GM12801 (cell line): ENCODE measurements around the gene SHE.

Experiments
- CTCF ChIP-seq: IDR thresholded peaks from one replicate; pipeline ENCODE4 v1.5.1; 2011; ENCODE audit warnings: control low read depth; ENCODE audit not compliant: insufficient read length; ENCODE audit errors: extremely low read depth

Gene SHE

GRCh38 chr1:154546264-154547063 is 44.3 kb upstream of the SHE start:
- TF ChIP-seq CTCF = no peak

GRCh38 chr1:154541231-154541630 is 39.0 kb upstream of the SHE start:
- TF ChIP-seq CTCF = no peak

DNA sequence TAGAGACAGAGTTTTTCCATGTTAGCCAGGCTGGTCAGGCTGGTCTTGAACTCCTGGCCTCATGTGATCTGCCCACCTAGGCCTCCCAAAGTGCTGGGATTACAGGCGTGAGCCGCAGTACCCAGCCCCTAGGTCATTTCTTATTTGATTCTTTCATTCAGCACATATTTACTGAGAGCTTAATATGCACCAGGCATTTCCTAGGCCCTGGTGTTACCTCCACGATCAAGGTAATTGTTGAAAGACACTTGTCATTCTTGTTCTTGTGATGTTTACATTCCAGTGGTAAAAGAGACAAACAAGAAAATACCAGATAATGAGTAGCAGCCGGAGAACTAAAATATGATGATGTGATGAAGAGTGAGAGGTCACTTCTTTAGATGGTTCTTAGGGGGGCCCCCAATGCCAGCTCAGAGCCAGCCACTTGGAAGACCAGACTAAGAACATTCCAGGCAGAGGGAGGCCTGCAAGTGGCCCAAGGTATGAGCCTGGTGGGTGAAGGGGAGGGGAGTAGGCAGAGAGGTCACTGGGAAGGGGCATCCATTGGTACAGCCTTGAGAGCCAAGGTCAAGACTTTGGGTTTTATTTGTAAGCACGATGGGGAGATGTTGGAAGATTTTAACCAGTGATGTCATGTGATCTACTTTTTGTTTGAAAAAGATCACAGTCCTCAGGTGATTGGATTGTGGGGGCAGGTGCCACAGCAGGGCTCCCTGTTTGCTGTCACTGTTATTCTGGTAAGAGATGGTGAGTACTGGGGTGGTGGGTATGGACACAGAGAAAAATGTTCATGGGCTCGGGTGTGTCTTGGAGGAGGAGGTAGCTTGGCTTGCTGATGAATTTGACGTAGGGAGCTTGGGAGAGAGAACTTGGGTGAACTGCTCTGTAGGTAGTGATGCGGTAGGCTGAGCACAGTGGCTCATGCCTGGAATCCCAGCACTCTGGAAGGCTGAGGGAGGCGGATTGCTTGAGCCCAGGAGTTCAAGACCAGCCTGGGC is 37.6 kb upstream of the SHE start:
- no peak for TF ChIP-seq CTCF

DNA sequence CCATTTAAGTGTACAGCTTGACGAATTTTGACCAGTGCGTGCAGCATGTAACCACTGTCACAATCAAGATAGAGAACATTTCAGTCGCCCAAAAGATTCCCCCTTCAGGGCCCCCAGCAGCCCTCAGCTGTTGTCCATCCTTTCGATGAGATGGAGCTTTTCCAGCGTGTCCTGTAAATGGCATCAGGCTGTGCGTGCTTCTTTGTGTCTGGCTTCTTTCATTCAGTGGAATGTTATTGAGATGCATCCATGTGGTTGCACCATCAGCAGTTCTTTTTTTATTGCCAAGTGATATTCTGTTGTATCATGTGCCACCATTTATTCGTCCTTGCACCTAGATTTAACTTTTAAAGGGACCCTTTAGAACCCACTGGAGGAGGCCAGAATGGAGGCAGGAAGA is 34.4 kb upstream of the SHE start:
- no peak for TF ChIP-seq CTCF

DNA sequence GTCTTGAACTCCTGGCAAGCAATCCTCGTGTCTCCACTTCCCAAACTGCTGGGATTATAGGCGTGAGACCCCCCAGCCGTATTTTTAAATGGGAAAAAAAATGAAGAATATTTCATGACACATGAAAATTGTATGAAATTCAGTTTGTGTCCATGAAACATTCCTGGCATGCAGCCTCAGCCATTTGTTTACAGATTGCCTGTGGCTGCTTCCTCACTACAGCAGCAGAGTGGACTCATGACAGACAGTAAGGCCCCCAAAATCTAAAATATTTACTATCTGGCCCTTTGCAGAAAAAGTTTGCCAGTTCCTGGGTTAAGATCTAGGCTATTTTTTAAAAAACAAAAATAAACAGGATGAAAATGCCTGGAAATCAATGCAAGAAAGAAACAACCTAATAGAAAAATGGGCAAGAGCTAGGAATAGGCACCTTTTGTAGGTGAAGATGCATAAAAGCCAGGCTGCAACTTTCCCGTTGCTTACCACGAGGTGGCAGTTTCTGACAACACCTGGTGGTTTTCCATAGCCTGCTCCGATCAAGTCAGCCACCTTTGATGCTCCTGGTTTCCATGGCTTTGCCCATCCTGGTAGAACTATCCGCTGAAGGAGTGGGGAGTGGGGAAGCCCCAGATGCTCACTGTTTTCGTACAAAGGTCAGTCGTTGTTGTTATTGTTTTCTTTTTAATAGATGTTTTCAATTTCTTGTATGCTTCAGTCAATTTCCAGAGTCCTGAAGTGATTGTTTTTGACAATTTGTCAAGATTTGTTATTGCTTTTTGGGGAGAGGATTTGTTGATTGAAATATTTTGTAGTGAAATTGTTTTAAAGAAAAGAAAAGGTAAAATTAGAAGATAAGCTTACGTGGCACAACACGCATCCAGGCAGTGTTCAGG is 32.0 kb upstream of the SHE start:
- no peak for TF ChIP-seq CTCF

DNA sequence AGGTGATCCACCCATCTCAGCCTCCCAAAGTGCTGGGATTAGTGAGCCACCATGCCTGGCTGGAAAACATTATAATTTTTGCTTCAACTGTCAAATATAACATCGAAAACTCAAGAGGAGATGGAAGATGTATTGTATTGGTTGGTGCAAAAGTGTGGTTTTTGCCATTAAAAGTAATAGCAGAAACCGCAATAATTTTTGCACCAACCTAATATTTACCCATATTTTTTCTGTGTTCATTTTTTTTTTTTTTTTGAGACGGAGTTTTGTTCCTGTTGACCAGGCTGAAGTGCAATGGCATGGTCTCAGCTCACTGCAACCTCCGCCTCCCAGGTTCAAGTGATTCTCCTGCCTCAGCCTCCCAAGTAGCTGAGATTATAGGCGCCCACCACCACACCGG is 27.1 kb upstream of the SHE start:
- no peak for TF ChIP-seq CTCF
